UCSD-AML1 (cell line): ENCODE measurements around the gene DYSF.

Source experiments
- DNase-seq: peaks from one replicate; lab custom pipeline; 2025; ENCODE audit not compliant: unreplicated experiment; lab: John Stamatoyannopoulos, UW

Gene DYSF

GRCh38 chr2:71498261-71498701, 44.9 kb downstream of the DYSF start:
- no peak for DNase-seq

DNA sequence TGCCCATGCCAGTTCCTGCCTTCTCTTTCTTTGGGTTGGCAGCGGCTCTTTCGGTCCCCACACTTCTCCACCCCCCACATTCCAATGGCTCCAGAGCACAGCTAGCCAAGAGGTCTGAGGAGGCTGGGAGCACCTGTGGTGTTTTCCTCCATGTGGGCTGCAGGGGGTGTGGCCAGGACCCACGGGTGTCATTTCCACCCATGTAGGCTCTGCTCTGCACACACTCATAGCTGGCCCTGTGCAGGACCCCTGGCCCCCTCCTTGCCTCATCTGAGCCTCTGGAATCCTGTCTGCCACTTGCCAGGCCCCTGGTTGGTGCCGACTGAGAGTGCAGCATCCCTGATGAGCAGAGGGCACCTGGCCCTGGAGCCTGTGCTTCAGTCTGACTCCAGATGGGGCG, 46.3 kb downstream of the DYSF start:
- DNase-seq, result no peak

- peak; percentile 69 for DNase-seq
Measured at GRCh38 chr2:71500426-71501079, 47.2 kb downstream of the DYSF start.

- DNase-seq, result no peak
Measured at GRCh38 chr2:71502941-71503738, 49.8 kb downstream of the DYSF start.

GRCh38 chr2:71503837-71504236, 50.5 kb downstream of the DYSF start:
- no peak for DNase-seq

- no peak for DNase-seq
Measured at GRCh38 chr2:71504611-71505010, 51.2 kb downstream of the DYSF start.

- no peak for DNase-seq
Measured at GRCh38 chr2:71505086-71505769, 51.9 kb downstream of the DYSF start.

- DNase-seq, result no peak
Measured at GRCh38 chr2:71505770-71506140, 52.4 kb downstream of the DYSF start.

GRCh38 chr2:71506222-71507153, 53.1 kb downstream of the DYSF start:
- DNase-seq, result no peak

DNA sequence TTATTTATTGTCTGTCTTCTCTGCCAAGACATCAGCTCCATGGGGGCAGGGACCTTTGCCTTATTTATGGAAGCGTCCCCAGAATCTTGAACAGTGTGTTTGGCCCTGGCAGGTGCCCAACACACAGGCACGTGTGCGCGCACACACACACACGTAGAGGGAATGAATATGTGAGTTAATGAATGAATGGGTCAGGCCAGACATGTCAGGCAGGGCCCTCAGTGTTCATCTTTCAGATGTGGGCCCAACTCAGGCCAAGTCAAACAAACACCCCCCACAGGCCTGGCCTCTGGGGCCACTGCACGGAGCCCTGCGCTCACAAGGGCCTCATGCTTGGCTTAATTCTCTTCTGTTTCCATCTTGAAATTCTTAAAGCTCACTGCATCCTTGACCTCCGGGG, 54.1 kb downstream of the DYSF start:
- DNase-seq, result no peak

GRCh38 chr2:71510196-71510807, 56.9 kb downstream of the DYSF start:
- peak; percentile 68 for DNase-seq

DNA sequence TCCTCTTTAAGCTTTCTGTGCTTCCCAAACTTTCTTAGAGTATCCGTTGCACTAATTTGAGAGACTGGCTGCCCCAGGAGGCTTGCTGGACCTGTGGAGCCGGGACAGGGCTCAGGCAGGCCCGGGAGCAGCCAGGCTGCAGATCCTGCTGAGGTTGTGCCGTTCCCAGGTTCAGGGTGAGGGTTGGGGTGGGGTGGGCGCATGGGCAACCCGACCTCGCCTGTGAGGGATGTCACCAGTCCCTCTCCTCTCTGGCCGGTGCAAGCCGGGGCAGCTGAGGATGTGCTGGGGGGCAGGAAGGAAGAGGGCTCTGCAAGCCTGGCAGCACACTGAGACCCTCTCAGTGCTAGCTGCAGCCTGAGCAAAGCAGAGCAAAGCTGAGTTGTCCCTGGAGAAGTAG, 57.6 kb downstream of the DYSF start:
- DNase-seq, result no peak

DNA sequence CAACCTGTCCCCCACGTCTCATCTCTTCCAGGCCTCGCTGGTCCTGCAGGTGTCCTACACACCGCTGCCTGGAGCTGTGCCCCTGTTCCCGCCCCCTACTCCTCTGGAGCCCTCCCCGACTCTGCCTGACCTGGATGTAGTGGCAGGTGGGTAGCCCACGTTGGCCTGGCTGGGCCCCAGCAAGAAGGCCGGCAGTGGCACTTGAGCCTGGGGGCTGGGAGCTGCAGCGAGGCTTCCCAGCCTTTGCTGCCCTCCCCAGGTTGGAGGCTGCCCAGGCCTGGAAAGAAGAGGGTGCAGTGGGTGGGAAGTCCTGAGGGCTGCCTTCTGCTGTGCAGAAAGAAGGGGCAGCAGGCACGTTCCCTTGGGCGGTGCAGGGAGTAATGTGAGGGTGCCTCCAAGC, 58.4 kb downstream of the DYSF start:
- no peak for DNase-seq

DNA sequence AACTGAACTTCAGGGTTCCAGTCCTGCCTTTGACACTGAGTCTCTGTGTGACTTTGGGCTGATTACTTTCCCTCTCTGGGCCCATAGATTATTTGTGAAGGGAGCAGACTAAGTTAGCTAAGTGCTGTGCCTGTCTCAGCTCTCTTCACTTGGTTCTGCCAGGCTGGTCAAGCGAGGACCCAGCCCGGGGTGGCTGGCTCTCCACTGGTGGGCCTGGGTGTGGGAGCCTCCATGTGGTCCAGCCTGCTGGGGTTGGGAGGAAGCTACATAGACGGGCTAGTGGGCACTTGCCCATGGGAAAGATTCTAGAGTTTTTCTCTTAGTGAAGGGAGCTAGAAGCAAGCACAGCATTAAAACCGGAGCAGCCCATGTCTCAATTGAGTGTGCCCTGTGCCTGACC, 59.0 kb downstream of the DYSF start:
- DNase-seq, result no peak

- no peak for DNase-seq
Measured at GRCh38 chr2:71513096-71513495, 59.7 kb downstream of the DYSF start.

GRCh38 chr2:71513721-71514120, 60.4 kb downstream of the DYSF start:
- DNase-seq, result no peak

DNA sequence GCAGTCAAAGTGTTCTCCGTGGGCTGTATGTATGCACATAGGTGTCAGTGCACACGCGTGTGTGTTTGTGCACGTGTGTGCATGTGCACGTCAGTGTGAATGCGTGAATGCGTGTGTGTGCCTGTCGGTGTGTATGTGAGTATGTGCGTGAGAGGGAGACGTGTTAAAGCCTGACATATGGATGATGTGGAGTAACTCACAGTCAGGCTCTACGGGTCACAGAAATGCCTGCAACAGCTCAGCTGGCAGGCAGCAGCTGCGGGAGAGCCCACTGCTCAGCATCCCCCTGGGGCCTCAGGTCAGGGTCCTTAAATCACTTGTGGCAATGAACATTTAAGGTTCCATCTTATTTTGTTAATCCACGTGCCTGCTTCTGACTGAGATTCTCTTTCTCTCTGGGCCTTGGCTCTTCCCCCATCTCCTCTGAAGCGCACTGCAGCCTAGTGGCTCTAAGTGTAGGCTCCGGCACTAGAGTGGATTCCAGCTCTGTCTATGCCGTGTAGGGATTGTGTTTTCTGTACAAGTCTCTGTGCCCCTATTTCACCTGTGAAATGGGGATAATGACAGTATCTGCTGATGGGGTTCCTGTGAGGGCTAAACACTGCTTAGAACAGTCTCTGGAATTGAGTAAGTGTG, 63.0 kb downstream of the DYSF start:
- no peak for DNase-seq

GRCh38 chr2:71517851-71518250, 64.5 kb downstream of the DYSF start:
- DNase-seq, result no peak

- DNase-seq, result no peak
Measured at GRCh38 chr2:71521436-71521950, 68.1 kb downstream of the DYSF start.

GRCh38 chr2:71524476-71524875, 71.1 kb downstream of the DYSF start:
- no peak for DNase-seq
